ENCODE results near the gene NPEPL1.
"Not testable (repeated sequence)": the region's sequence is repeated elsewhere in the genome, so short reads cannot be mapped to it uniquely, and the experiment has no call there.

The NPEPL1 gene
- total RNA-seq: 11.0 to 21.7 reads per million in 2 donors

DNA sequence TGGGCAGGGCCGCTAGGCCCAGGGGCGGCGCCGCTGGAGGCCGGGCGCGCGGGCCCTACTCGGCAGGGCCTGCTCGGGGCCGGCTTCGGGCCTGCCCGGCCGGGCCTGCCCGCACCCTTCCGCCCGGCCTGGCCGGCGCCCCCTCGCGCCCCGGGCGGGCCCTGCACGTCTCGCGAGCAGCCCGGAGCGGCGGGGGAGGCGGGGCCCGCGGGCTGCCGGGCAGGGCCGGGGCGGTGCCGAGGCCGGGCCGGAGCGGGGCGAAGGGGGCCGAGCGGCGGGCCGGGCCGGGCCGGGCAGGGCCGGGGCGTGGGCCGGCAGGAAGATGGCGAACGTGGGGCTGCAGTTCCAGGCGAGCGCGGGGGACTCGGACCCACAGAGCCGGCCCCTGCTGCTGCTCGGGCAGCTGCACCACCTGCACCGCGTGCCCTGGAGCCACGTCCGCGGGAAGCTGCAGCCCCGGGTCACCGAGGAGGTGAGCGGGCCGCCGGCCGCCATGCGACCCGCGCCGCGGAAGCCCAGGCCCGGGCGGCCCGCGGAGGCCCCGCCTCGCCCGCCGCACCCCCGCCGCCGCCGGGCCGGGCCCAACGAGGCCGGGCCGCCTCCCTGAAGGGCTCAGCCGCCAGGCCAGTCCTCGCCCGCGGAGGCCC lies at the start of gene NPEPL1:
Gene NPEPL1, plus strand, starts transcription at position 222 of the 647 bp plus-strand sequence. Its CDS starts 101 bp downstream, at position 323.
- DNase-seq: peak; percentile 57

- not testable (repeated sequence) for DNase-seq
Measured at GRCh38 chr20:58642896-58643295, 49.7 kb upstream of the NPEPL1 start.

DNA sequence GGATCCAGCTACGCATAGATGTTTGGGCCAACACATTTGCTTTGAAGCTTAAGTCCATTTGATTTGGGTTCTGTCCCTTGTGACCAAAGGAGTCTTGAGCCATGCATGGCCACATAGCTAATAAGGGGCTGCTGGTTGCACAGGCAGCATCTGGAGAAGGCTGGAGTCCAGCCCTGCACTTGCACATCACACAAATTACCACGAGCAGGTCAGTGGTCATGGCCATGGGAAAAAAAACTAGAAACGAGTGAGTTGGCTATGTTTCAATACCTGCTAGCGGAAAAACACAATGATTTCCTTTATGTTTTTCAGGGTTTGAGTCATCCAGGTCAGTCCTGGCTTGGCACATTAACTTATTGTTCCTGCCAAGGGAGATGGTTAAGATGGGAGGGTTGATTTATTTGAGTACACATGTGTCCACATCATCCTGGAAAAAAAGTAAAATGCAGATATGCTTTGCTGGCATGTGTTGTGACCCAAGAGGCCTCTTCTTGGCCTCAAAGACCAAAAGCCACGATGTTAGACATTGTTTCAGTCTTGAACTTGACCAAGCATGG lies 47.1 kb upstream of the NPEPL1 start:
- DNase-seq: no peak

- DNase-seq: no peak
Measured at GRCh38 chr20:58646257-58646656, 46.3 kb upstream of the NPEPL1 start.

- no peak for DNase-seq
Measured at GRCh38 chr20:58646703-58647102, 45.9 kb upstream of the NPEPL1 start.

DNA sequence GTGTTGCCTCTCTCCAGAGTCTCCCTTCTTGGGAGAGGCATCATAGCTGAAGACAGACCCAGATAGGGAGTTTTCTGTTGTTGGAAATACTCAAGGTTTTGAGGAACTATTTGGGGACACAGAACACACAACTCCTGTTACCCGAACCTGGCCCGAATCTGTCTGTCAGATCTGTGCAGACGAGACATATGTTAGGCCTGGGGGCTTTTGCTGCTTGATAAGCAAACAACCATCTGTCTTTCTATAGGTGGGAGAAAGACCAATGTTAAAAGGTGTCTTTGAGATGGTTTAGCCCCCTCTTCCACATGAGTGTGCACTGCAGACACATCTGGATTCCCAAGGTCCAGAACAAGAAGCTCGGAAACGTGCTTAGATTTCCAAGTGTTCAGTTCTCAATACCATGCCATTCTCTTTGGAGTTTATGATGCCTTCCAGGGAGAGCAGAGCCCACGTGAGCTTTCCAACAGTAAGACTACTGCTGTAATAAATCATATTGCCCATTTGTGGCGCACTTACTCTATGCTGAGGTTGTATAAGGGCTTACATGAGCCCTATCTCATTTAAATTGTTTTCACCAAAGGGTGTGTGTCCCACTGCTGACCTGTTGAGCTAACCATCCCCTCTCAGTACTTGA lies 45.3 kb upstream of the NPEPL1 start:
- no peak for DNase-seq

- no peak for DNase-seq
Measured at GRCh38 chr20:58647796-58648501, 44.7 kb upstream of the NPEPL1 start.

GRCh38 chr20:58648502-58648825 lies 44.1 kb upstream of the NPEPL1 start:
- not testable (repeated sequence) for DNase-seq

- DNase-seq: peak; percentile 35
Measured at GRCh38 chr20:58649288-58650180, 43.1 kb upstream of the NPEPL1 start.

GRCh38 chr20:58650181-58650775 lies 42.3 kb upstream of the NPEPL1 start:
- peak; percentile 32 for DNase-seq

DNA sequence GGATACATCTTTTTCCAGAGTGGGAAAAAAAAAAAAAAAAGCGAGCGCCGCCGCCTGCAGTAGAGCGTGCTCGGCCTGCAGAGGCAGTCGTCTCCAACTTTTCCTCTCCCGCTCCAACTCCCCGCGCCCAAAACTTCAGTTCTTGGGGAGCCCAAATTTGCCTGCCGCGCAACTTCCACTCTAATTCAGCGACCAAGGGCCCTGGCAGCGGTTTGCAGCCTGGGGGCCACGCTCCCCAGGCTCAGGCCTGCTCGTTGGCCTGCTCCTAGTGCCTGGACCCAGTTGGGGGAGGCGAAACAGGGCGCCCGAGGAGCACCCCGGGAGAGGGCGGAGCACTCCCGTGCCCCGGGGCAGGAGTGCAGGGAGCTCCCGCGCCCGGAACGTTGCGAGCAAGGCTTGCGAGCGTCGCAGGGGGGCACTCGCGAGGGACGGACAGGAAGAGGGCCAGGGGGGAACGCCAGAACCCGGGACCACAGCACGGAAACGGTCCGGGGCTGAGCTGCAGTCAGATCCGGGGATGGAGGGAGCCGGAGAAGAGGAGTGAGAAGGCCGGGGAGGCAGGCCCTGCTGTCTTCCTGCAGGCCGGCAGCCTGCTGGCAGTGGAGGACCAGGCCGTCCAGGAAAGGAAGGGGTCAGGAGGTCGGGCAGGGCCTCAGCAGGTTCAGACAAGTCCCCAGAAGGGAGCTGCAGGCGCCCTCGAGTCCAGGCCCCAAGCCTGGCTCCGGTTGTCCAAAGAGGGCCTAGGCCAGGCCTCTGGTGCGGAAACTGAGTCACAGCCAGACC lies 41.6 kb upstream of the NPEPL1 start, which contains the start of gene STX16:
Gene STX16, plus strand, starts transcription at position 508 of the 783 bp plus-strand sequence. CDS start 724 bp downstream, outside the sequence.
- DNase-seq: peak; percentile 76

- no peak for DNase-seq
Measured at GRCh38 chr20:58651559-58651945, 41.0 kb upstream of the NPEPL1 start.

DNA sequence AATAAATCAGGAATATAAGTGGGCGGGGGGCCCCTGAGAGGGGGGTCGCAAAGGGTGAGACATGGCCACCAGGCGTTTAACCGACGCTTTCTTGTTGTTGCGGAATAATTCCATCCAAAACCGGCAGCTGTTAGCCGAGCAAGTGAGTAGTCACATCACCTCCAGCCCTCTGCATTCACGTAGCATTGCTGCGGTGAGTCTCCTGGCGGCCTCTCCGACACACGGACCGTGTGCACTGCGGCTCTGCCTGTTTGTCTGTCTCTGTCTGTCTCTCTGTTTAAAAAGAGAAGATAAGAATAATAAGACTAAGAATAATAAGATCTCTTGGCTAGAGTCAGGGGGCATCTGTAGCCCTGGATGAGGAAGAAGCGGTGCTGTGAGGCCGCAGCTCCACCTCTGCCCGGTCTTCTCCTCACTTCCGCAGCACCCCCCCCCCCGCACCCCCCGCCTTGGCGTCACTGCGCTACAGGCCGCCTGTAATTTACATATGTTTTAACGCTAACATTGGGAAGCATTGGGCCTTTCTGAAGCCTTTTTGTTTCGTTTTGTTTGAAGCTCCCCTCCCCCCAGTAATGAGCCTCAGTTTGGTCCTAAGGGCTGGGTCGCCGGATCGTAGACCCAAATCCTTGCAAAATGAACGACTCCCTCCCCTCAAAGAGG lies 40.5 kb upstream of the NPEPL1 start:
- DNase-seq: peak; percentile 49

DNA sequence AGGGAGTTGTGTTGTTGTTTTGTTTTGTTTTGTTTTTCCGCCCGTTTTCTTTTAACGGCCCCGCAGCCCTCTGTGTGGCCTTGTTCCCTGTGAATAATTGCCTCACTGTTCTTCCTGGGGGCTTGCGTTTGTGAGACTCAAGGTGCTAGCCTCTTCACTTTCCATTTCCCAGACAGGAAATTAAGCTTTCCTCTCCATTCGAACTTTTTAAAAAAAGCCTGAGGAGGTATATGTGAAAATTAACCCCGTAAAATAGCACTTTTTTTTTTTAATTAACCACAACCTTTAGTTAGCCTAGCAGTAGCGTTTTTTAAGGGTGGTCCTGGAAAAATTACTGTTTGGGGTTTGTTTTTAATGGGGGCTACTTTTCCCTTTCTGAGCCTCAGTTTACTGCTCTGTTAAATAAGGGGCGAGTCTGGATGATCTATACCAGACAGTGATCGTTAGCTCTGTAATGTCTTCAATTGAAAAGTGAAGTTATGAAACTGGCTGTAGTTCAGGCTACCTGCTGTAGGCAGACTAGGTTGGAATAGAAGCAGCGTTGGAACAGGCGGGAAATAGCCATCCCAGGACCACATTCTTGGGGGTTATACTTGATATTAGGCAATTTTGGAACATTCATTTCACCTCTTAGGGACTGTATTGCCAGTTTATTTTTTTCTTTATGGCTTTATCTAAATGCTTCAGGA lies 39.9 kb upstream of the NPEPL1 start:
- DNase-seq: no peak

- no peak for DNase-seq
Measured at GRCh38 chr20:58654337-58654736, 38.3 kb upstream of the NPEPL1 start.

GRCh38 chr20:58655328-58656107 lies 37.1 kb upstream of the NPEPL1 start:
- DNase-seq: no peak

DNA sequence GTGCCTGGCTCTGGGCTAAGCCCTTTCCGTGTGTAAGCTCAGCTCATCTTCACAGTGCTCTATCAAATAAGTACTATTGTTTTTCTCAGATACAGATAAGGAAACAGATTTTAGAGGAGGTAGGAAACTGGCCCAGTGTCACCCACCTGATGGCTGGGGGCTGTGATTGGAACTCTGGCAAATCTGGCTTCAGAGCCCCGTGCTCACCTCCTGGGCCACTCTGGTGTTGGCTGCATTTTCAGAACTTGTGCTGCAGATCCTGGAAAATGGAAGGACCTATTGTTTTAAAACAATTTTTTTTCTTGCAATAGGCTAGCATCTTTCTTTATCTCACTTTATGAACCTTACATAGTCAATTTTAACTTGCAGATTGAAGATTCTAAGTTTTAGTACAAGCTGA lies 35.8 kb upstream of the NPEPL1 start:
- DNase-seq: no peak

DNA sequence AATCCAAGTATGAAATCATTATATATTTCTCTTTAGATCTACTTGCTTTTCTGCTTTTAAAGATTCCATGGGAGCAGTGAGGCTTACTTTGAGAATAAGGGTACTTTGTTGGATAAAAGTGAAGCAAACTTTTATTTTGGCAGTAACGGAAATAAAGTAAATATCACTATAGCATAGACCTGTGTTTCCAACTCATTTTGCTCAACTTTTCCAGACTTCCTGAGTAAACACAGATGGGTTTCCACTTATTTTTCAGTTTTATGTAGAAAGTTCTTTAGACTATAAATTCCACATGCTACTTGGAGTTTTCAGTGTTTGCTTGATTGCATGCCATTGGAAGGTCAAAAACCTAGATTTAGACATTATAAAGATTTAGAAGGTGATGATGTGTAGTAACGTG lies 35.3 kb upstream of the NPEPL1 start:
- DNase-seq: no peak

DNA sequence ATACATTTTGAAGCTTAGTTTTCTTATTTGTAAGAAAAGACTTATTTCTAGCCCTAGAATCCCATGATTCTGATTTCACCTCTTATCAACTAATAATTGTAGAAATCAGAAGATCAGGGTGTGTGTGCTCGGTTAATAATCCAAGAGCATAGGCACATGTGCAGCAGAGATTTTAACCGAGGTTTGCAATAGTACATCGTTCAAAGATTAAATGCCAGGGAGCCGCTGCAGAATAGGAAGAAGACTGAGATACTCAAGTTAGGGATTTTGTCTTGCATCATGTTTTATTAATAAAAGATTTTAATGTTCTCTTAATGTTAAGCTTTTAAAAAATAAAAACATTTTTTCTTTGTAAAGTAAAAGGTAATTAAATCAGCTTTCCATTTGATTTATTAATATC lies 34.6 kb upstream of the NPEPL1 start:
- DNase-seq: no peak
